NT2/D1 (cell line): ENCODE measurements around the gene SOX4.

Experiments
- SUZ12 ChIP-seq: IDR thresholded peaks from 2 replicates; pipeline ENCODE4 v1.6.1; 2011; ENCODE audit not compliant: insufficient read length, insufficient read depth; ENCODE audit errors: extremely low read depth
- YY1 ChIP-seq: IDR thresholded peaks from 2 replicates; pipeline ENCODE4 v1.6.1; 2011; ENCODE audit not compliant: insufficient read length, insufficient read depth

DNA sequence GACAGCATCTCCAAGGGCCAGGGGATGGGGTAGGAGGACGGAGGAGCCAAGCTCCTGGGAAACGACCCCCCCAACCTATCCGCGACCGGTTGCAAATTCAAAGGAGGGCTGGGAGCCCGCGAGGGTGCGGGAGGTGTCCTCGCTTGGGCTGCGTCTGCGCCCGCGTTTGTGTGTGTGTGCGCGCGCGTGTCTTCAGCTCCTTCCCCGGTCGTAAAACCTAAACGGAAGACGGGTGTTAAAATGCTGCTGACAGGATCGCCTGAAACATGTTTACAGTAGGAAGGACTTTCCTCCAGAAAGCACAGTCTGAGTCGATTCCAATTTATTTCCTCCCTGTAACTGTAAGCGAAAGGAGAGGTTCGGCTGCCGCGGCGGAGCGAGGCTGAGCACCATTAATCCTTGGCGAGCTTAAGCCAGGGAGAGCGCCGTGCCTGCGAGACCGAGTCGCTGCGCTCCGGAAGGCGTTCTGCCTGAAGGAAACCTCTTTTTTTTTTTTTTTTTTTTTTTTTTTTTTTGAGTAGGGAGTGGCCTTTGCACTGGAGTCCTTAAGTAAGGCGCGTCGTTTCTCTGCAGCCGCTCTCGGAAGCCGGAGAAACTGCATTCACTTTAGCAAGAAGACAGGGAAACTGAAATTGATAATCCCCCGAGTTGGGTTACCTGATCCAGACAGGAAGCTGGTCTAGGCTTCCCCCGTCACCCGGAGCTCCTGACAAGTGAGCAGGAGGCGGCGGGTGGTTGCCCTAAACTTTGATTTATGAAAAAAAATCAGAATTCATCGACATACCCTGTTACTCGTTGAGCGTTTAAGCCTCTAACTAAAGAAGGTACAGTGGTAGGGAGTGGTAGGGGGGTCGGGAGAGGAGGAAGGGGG lies 4.8 kb upstream of the SOX4 start:
- TF ChIP-seq YY1 = no peak
- TF ChIP-seq SUZ12 = no peak
